Activated naive CD8-positive, alpha-beta T cell treated with anti-CD3 and anti-CD28 coated beads, Interleukin-2, amount 10 ng/mL, durations not matched to agents 7 days and 5 days (primary cell): Measurements from ENCODE around the gene PHF2. TPM values are rescaled to one million over a fixed set of nuclear protein-coding genes. Genes with fewer than 3 reads are reported as not detected.

Experiments
- ATAC-seq: fragments of 150-1000 bp; cut with Tn5 transposase; one replicate; pipeline ENCODE4 v1.10.0; 2021; ENCODE audit warnings: low read depth, moderate library complexity
- POLR2A ChIA-PET: fragments of 350-600 bp; sonication (Branson Sonifier 250); formaldehyde crosslinking; loops from one replicate; lab custom pipeline; 2021; ENCODE audit warnings: antibody characterized with exemption; lab: Charles Lee
- DNase-seq: peaks from one replicate; pipeline ENCODE4 v3.0.0; 2021
- H3K27ac Mint-ChIP-seq: one replicate; pipeline ENCODE4 v1.8.0; 2022; ENCODE audit warnings: mild to moderate bottlenecking, mixed read lengths
- H3K27me3 Mint-ChIP-seq: one replicate; pipeline ENCODE4 v1.8.0; 2022; ENCODE audit warnings: mild to moderate bottlenecking, moderate library complexity, mixed read lengths
- H3K36me3 Mint-ChIP-seq: one replicate; pipeline ENCODE4 v1.8.0; 2021; ENCODE audit warnings: mild to moderate bottlenecking, mixed read lengths
- H3K4me1 Mint-ChIP-seq: one replicate; pipeline ENCODE4 v1.8.0; 2021; ENCODE audit warnings: mixed read lengths
- H3K4me3 Mint-ChIP-seq: one replicate; pipeline ENCODE4 v1.8.0; 2022; ENCODE audit warnings: mild to moderate bottlenecking, moderate library complexity, mixed read lengths
- H3K9me3 Mint-ChIP-seq: one replicate; pipeline ENCODE4 v1.8.0; 2021; ENCODE audit warnings: mixed read lengths
- total RNA-seq, 2 experiments: library from RNA; stranded (reverse); gene quantifications; one replicate each; pipeline ENCODE4 v1.2.3, GENCODE V29; 2021

The PHF2 gene
- total RNA-seq, 2 experiments from 2014 or later, result 27.9 to 29.5 TPM

DNA sequence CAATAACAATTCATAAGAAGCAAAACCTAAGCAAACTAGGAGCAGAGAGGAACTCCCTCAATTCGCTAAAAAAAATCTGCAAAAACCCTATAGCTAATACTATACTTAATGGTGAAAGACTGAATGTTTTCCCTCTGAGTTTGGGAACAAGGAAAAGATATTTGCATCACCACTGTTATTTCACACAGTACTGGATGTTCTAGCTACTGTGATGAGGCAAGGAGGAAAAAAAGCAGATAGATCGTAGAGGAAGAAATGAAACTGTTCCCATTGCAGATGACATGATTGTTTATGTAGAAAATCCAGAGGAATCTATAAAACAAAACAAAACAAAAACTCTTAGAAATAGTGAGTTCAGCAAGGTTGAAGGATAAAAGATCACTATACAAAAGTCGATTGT, 116.7 kb downstream of the PHF2 start:
- peaks cover 7% of the 10 kb centered on the region for H3K27me3 Mint-ChIP-seq
- ATAC-seq, result no peak
- H3K4me3 Mint-ChIP-seq, result no peak overlapping the region
- H3K4me1 Mint-ChIP-seq, result peaks cover 3% of the 10 kb centered on the region
- no peak overlapping the region for H3K27ac Mint-ChIP-seq
- DNase-seq, result no peak
- POLR2A ChIA-PET, result no interaction called here
- peaks cover 2% of the 10 kb centered on the region for H3K36me3 Mint-ChIP-seq
- H3K9me3 Mint-ChIP-seq, result peaks cover 10% of the 10 kb centered on the region

DNA sequence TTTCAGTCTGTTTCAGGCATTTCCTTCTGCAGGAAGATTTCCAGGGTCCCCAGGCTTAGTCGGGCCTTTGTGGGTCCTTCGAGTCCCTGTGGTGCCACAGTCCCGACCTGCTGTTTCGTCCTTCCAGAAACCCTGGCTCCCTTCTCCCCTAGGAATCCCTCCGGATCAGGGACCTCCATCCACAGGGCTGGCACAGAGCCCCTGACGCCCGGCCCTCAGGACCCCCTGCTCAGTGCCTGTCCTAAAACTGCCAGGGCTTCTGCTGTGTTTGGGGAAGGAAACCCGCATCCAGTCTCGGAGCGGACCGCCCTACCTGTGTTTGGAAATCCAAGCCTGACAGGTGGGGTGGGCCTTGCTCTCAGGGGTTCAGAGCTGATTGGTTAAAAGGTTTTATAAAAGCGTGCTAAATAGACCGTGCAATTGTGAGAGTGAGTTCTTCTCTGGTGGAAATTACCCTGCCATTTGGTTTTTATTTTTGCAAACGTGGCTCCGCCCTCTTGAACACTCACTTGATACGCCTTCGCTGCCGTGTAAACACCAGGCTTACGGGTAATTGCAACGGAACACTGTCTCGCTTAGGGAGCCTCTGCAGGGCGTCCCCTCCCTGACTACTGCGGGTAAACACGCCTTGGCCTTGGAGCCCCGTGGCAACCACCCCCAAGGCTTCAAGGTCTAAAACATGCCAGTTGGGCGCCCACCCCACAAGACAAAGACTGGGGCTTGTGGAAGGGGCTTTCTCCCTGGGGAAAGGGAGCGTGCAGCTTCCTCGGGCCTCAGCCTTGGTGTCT, 121.2 kb downstream of the PHF2 start:
- POLR2A ChIA-PET, result no interaction called here
- Mint-ChIP-seq H3K4me3 (no peak overlapping the region), H3K36me3 (no peaks in the 10 kb centered on the region), H3K27ac (no peak overlapping the region), H3K9me3 (peaks cover 2% of the 10 kb centered on the region), H3K27me3 (peaks cover 6% of the 10 kb centered on the region), H3K4me1 (no peaks in the 10 kb centered on the region)
- ATAC-seq, result no peak
- DNase-seq, result no peak

DNA sequence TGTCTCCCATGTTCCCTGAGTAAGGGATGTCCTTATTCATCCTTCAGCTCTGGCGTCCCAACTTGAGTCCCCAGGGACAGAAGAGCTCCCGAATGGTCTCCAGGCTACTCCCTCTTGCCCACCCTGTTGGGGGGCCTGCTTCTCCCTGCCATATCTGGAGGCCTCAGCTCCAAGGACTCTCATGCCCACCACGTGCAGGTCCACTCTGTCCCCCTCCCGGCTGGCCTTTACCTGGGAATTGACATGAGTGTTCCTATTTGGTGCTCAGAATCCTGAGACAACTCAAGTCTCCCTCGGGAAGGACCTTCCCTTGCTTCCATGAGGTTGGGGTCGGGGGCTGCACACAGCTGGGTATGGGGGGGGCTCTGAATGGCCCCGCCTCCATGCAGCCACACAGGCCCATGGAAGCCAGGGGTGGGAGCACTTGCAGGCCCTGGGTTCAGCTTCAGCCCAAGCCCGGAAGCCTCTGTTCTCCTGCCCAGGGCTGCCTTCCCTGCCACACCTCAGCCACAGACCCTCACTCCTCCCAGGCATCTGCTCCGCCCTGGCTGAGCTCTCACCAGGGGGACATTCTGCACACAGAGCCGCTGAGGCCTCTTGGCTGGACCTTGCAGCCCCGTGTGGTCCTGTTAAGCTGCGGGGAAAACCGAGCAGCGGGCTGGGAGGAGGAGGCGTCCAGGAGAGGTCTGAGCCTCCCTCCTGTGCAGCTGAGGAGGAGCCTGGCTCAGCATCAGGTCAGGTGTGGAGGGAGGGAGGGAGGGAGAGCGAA, 121.9 kb downstream of the PHF2 start:
- POLR2A ChIA-PET, result no interaction called here

GRCh38 chr9:93699650-93700049, 123.3 kb downstream of the PHF2 start:
- H3K36me3 Mint-ChIP-seq, result no peaks in the 10 kb centered on the region
- H3K27ac Mint-ChIP-seq, result no peak overlapping the region
- peaks cover 3% of the 10 kb centered on the region for H3K27me3 Mint-ChIP-seq
- POLR2A ChIA-PET, result no interaction called here
- no peaks in the 10 kb centered on the region for H3K4me1 Mint-ChIP-seq
- no peak overlapping the region for H3K4me3 Mint-ChIP-seq
- no peak for ATAC-seq
- no peak for DNase-seq
- peaks cover 5% of the 10 kb centered on the region for H3K9me3 Mint-ChIP-seq

More for the DNA sequence above, 121.9 kb downstream of the PHF2 start:
- ATAC-seq (no peak), DNase-seq (no peak)
- peaks cover 5% of the 10 kb centered on the region for H3K27me3 Mint-ChIP-seq
- H3K4me3 Mint-ChIP-seq, result no peak overlapping the region
- H3K9me3 Mint-ChIP-seq, result peaks cover 2% of the 10 kb centered on the region
- no peaks in the 10 kb centered on the region for H3K4me1 Mint-ChIP-seq
- no peaks in the 10 kb centered on the region for H3K36me3 Mint-ChIP-seq
- no peak overlapping the region for H3K27ac Mint-ChIP-seq

- DNase-seq (no peak), ATAC-seq (no peak)
- POLR2A ChIA-PET, result no interaction called here
- Mint-ChIP-seq H3K4me3 (no peak overlapping the region), H3K36me3 (no peaks in the 10 kb centered on the region), H3K9me3 (peaks cover 5% of the 10 kb centered on the region), H3K4me1 (no peaks in the 10 kb centered on the region), H3K27me3 (peaks cover 3% of the 10 kb centered on the region), H3K27ac (no peak overlapping the region)
Observed at GRCh38 chr9:93701494-93702218, 125.3 kb downstream of the PHF2 start.

GRCh38 chr9:93702261-93702660, 125.9 kb downstream of the PHF2 start:
- Mint-ChIP-seq H3K27me3 (peaks cover 3% of the 10 kb centered on the region), H3K9me3 (peaks cover 5% of the 10 kb centered on the region), H3K27ac (no peak overlapping the region), H3K4me3 (no peak overlapping the region), H3K4me1 (no peaks in the 10 kb centered on the region), H3K36me3 (no peaks in the 10 kb centered on the region)
- DNase-seq (no peak), ATAC-seq (no peak)
- POLR2A ChIA-PET, result no interaction called here

DNA sequence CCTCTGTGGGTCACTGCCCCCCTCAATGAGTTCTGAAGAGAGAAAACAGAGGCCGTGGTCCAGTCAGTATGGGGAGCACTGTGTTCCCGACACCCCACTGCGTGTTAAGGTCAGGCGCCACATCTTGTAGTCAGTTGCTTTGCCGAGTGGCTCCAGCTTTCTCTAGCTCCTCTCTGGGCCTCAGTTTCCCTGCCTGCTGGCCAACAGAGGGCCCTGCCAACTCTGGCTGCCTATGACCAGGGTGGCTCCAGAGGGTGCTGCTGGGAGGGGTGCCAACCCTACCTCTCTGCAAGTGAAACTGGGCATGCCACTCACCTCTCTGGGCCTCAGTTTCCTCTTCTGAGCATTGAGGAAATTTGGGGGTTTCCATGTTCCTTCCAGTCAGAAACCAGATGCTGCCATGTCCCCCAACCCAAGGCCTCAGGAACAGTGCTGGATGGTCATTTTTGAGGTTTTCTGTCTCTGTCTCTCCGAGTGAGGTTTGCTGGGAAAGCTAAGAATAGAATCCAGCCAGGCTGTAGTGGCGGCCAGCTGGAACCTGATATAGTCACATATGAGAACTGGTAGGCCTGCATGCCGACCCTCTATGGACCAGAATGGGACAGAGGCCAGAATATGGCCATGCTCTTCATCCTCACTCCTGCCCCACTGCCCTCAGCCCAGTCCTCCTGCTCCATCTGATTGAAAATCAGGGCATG, 132.1 kb downstream of the PHF2 start:
- Mint-ChIP-seq H3K27me3 (peaks cover 3% of the 10 kb centered on the region), H3K36me3 (no peaks in the 10 kb centered on the region), H3K27ac (no peak overlapping the region), H3K4me3 (no peak overlapping the region), H3K9me3 (peaks cover 3% of the 10 kb centered on the region), H3K4me1 (peaks cover under 1% of the 10 kb centered on the region)
- ATAC-seq, result no peak
- no peak for DNase-seq
- POLR2A ChIA-PET, result no interaction called here

- Mint-ChIP-seq H3K9me3 (peaks cover 5% of the 10 kb centered on the region), H3K27ac (no peak overlapping the region), H3K4me3 (no peak overlapping the region), H3K36me3 (no peaks in the 10 kb centered on the region), H3K27me3 (peaks cover 2% of the 10 kb centered on the region), H3K4me1 (peaks cover 3% of the 10 kb centered on the region)
- ATAC-seq (no peak), DNase-seq (no peak)
- POLR2A ChIA-PET, result no interaction called here
Observed at GRCh38 chr9:93708987-93709302, 132.6 kb downstream of the PHF2 start.

- Mint-ChIP-seq H3K9me3 (peaks cover 3% of the 10 kb centered on the region), H3K4me1 (peaks cover 3% of the 10 kb centered on the region), H3K36me3 (no peaks in the 10 kb centered on the region), H3K27ac (no peak overlapping the region), H3K27me3 (peaks cover 4% of the 10 kb centered on the region), H3K4me3 (no peak overlapping the region)
- DNase-seq (no peak), ATAC-seq (no peak)
- POLR2A ChIA-PET, result no interaction called here
Observed at GRCh38 chr9:93709600-93710369, 133.4 kb downstream of the PHF2 start.

GRCh38 chr9:93710370-93710723, 134.0 kb downstream of the PHF2 start:
- DNase-seq, result no peak
- POLR2A ChIA-PET, result no interaction called here

DNA sequence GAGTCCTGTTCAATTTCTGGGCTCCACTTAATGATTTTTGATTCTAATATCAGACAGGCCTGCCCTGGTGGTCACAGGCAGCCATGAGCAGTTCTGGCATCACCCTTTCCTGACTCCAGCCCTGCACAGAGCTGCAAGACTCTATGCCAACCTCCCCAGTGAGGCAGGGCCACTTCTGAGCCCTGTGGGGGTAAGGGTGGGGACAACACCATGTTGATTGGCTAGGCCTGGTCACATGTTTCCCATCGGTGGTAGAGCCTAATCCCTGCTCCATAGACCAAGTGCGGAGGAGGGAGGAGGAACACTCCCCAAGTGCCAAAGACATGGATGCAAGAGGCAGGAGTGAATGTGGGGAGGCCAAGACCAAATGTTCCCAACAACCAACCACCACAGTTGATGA, 134.6 kb downstream of the PHF2 start:
- Mint-ChIP-seq H3K36me3 (no peaks in the 10 kb centered on the region), H3K4me1 (peaks cover 3% of the 10 kb centered on the region), H3K9me3 (peaks cover 7% of the 10 kb centered on the region), H3K27ac (no peak overlapping the region), H3K27me3 (peaks cover 4% of the 10 kb centered on the region), H3K4me3 (no peak overlapping the region)
- POLR2A ChIA-PET, result no interaction called here
- DNase-seq, result no peak
- ATAC-seq, result no peak

More at GRCh38 chr9:93710370-93710723, 134.0 kb downstream of the PHF2 start:
- Mint-ChIP-seq H3K27ac (no peak overlapping the region), H3K4me3 (no peak overlapping the region), H3K4me1 (peaks cover 3% of the 10 kb centered on the region), H3K9me3 (peaks cover 4% of the 10 kb centered on the region), H3K36me3 (no peaks in the 10 kb centered on the region), H3K27me3 (peaks cover 4% of the 10 kb centered on the region)
- ATAC-seq, result no peak

- Mint-ChIP-seq H3K4me3 (no peak overlapping the region), H3K4me1 (peaks cover 3% of the 10 kb centered on the region), H3K36me3 (peaks cover 1% of the 10 kb centered on the region), H3K27me3 (peaks cover 4% of the 10 kb centered on the region), H3K27ac (no peak overlapping the region), H3K9me3 (peaks cover 15% of the 10 kb centered on the region)
- ATAC-seq (no peak), DNase-seq (no peak)
- POLR2A ChIA-PET, result no interaction called here
Observed at GRCh38 chr9:93712896-93713295, 136.5 kb downstream of the PHF2 start.
